A549 (cell line): ENCODE results near the gene NT5C. TPM values are rescaled to one million over a fixed set of nuclear protein-coding genes. Genes with fewer than 3 reads are reported as not detected.

Experiments
- ATAC-seq, 2 experiments: fragments of 200-7000 bp in 1 of 2; fragments of >200 bp in 1 of 2; cut with Nextera tagmentation in 1 of 2; cut with Tn5 transposase in 1 of 2; 3 replicates each; pipeline versions ENCODE4 v1.8.0 to v1.9.1; 2018 to 2020; ENCODE audit warnings: mild to moderate bottlenecking in 1 of 2, moderate library complexity in 1 of 2
- CTCF ChIA-PET: fragments of 300-600 bp; sonication (Branson Sonifier 250); formaldehyde crosslinking; extraction: SDS; loops from one replicate; lab custom pipeline; 2021; ENCODE audit warnings: antibody characterized with exemption, inconsistent platforms; lab: Yijun Ruan, JAX
- POLR2A ChIA-PET: fragments of 350-600 bp; formaldehyde crosslinking; extraction: SDS; loops from one replicate; lab custom pipeline; 2021; ENCODE audit warnings: antibody characterized with exemption, inconsistent platforms; lab: Yijun Ruan, JAX
- DNase-seq, 2 experiments: peaks; one replicate each; pipeline versions ENCODE4 v3.0.0 to v3.0.0-alpha.2; 2011 to 2016; ENCODE audit warnings: low read depth in 1 of 2, low spot score in 1 of 2
- FAIRE-seq: peaks from 2 replicates; lab custom pipeline; 2011; peaks lifted over from hg19 to GRCh38; lab: Jason Lieb, UNC
- H3K27ac ChIP-seq, 2 experiments: fragments of >200 bp; sonication (Bioruptor Twin); formaldehyde crosslinking; 3 replicates each; pipeline ENCODE4 v1.5.1; 2016 to 2017
- H3K4me1 ChIP-seq: fragments of >200 bp; sonication (Bioruptor Twin); formaldehyde crosslinking; 3 replicates; pipeline ENCODE4 v1.6.1; 2016
- H3K4me2 ChIP-seq: fragments of >200 bp; sonication (Bioruptor Twin); formaldehyde crosslinking; 3 replicates; pipeline ENCODE4 v1.6.1; 2016
- H3K4me3 ChIP-seq: fragments of >200 bp; sonication (Bioruptor Twin); formaldehyde crosslinking; 3 replicates; pipeline ENCODE4 v1.5.1; 2016
- H3K9me3 ChIP-seq: fragments of >200 bp; sonication (Bioruptor Twin); formaldehyde crosslinking; 3 replicates; pipeline ENCODE4 v1.6.1; 2016
- BHLHE40 ChIP-seq: IDR thresholded peaks from 2 replicates; pipeline ENCODE4 v1.6.1; 2012; ENCODE audit warnings: low read depth, low read length, inconsistent platforms
- CBX8 ChIP-seq: fragments of 200-600 bp; sonication (generic); IDR thresholded peaks from 2 replicates; pipeline ENCODE4 v1.6.1; 2016
- CEBPB ChIP-seq, 2 experiments: fragments of >200 bp in 1 of 2; sonication (Bioruptor Twin) in 1 of 2; formaldehyde crosslinking in 1 of 2; IDR thresholded peaks; 2 replicates each; pipeline ENCODE4 v1.6.1; 2012 to 2016
- CHD2 ChIP-seq: fragments of 150-350 bp; IDR thresholded peaks from 2 replicates; pipeline ENCODE4 v1.6.1; 2014; ENCODE audit warnings: low read length; ENCODE audit not compliant: partially characterized antibody
- CHD4 ChIP-seq: fragments of 200-600 bp; sonication (generic); IDR thresholded peaks from 2 replicates; pipeline ENCODE4 v1.6.1; 2016; ENCODE audit warnings: antibody characterized with exemption, mild to moderate bottlenecking, borderline replicate concordance
- EHF ChIP-seq: fragments of 250-450 bp; sonication (Bioruptor Pico); IDR thresholded peaks from 2 replicates; pipeline ENCODE4 v1.5.0; 2020; ENCODE audit warnings: mild to moderate bottlenecking
- EHMT2 ChIP-seq: fragments of 200-600 bp; sonication (generic); IDR thresholded peaks from 2 replicates; pipeline ENCODE4 v1.6.1; 2016; ENCODE audit warnings: antibody characterized with exemption, low read depth, mild to moderate bottlenecking, moderate library complexity
- FOSB ChIP-seq: fragments of 250-450 bp; sonication (Bioruptor Pico); IDR thresholded peaks from 2 replicates; pipeline ENCODE4 v1.5.0; 2020; ENCODE audit warnings: mild to moderate bottlenecking, moderate library complexity
- FOSL2 ChIP-seq, 2 experiments: fragments of 450-650 bp in 1 of 2; fragments of >200 bp in 1 of 2; sonication (Bioruptor Twin) in 1 of 2; formaldehyde crosslinking; IDR thresholded peaks; 2 replicates each; pipeline versions ENCODE4 v1.5.0 to v1.6.1; 2016 to 2020; ENCODE audit warnings: mild to moderate bottlenecking in 1 of 2, moderate library complexity in 1 of 2
- GATA3 ChIP-seq: IDR thresholded peaks from 2 replicates; pipeline ENCODE4 v1.6.1; 2012; ENCODE audit warnings: borderline replicate concordance
- HEYL ChIP-seq: fragments of 250-450 bp; sonication (Bioruptor Pico); IDR thresholded peaks from 2 replicates; pipeline ENCODE4 v1.8.0; 2021; ENCODE audit warnings: mild to moderate bottlenecking, moderate library complexity
- HOXB13 ChIP-seq: fragments of 250-450 bp; sonication (Bioruptor Pico); IDR thresholded peaks from 2 replicates; pipeline ENCODE4 v1.5.0; 2020; ENCODE audit warnings: low read depth, mild to moderate bottlenecking, moderate library complexity
- JUN ChIP-seq, 2 experiments: fragments of >200 bp; sonication (Bioruptor Twin); formaldehyde crosslinking; IDR thresholded peaks; 2 replicates in 1 of 2; 3 replicates in 1 of 2; pipeline ENCODE4 v1.6.1; 2016 to 2017
- JUNB ChIP-seq: fragments of >200 bp; sonication (Bioruptor Twin); formaldehyde crosslinking; IDR thresholded peaks from 2 replicates; pipeline ENCODE4 v1.6.1; 2016
- KDM5A ChIP-seq: fragments of 200-600 bp; sonication (generic); IDR thresholded peaks from 2 replicates; pipeline ENCODE4 v1.6.1; 2016; ENCODE audit warnings: antibody characterized with exemption, mild to moderate bottlenecking
- MAZ ChIP-seq: fragments of 150-350 bp; IDR thresholded peaks from 2 replicates; pipeline ENCODE4 v1.6.1; 2014; ENCODE audit warnings: antibody characterized with exemption, low read depth, low read length, borderline replicate concordance
- NPAS2 ChIP-seq: fragments of 250-450 bp; sonication (Bioruptor Pico); IDR thresholded peaks from 2 replicates; pipeline ENCODE4 v1.8.0; 2022; ENCODE audit warnings: mild to moderate bottlenecking, moderate library complexity, borderline replicate concordance
- NR3C1 ChIP-seq: fragments of >200 bp; sonication (Bioruptor Twin); formaldehyde crosslinking; IDR thresholded peaks from 3 replicates; pipeline ENCODE4 v1.6.1; 2017
- PHF8 ChIP-seq: fragments of 200-600 bp; sonication (generic); IDR thresholded peaks from 2 replicates; pipeline ENCODE4 v1.6.1; 2016; ENCODE audit warnings: low read depth, mild to moderate bottlenecking, antibody characterized with exemption, moderate library complexity, borderline replicate concordance
- POLR2A ChIP-seq: IDR thresholded peaks from 2 replicates; pipeline ENCODE4 v1.6.1; 2012; ENCODE audit warnings: mild to moderate bottlenecking, low read length
- POLR2AphosphoS2 ChIP-seq: conservative IDR thresholded peaks from 2 replicates; pipeline ENCODE4 v1.6.1; 2012; ENCODE audit warnings: low read length, improper control_type of control experiment, inconsistent platforms
- RAD21 ChIP-seq, 2 experiments: fragments of >200 bp in 1 of 2; sonication (Bioruptor Twin) in 1 of 2; formaldehyde crosslinking in 1 of 2; IDR thresholded peaks in 1 of 2; conservative IDR thresholded peaks in 1 of 2; 2 replicates in 1 of 2; 3 replicates in 1 of 2; pipeline ENCODE4 v1.6.1; 2012 to 2018; ENCODE audit warnings: inconsistent platforms in 1 of 2
- RARB ChIP-seq: fragments of 250-450 bp; sonication (Bioruptor Pico); IDR thresholded peaks from 2 replicates; pipeline ENCODE4 v1.8.0; 2021; ENCODE audit warnings: mild to moderate bottlenecking, moderate library complexity
- SMC3 ChIP-seq: fragments of >200 bp; sonication (Bioruptor Twin); formaldehyde crosslinking; IDR thresholded peaks from 3 replicates; pipeline ENCODE4 v1.6.1; 2018; ENCODE audit warnings: inconsistent platforms
- SREBF2 ChIP-seq: fragments of 450-650 bp; IDR thresholded peaks from 2 replicates; pipeline ENCODE4 v1.6.1; 2014; ENCODE audit warnings: mild to moderate bottlenecking, moderate library complexity
- TFCP2L1 ChIP-seq: fragments of 250-450 bp; sonication (Bioruptor Pico); IDR thresholded peaks from 2 replicates; pipeline ENCODE4 v1.5.0; 2021; ENCODE audit warnings: mild to moderate bottlenecking
- ZC3H11A ChIP-seq: fragments of 450-650 bp; IDR thresholded peaks from 2 replicates; pipeline ENCODE4 v1.6.1; 2014; ENCODE audit warnings: antibody characterized with exemption, mild to moderate bottlenecking
- WGBS: methylation state at CpG from one replicate; pipeline ENCODE4 v1.1.6; 2017; ENCODE audit errors: missing lambda C conversion rate; 5-methylcytosine and 5-hydroxymethylcytosine counted together
- polyA plus RNA-seq, 4 experiments: library from polyadenylated mRNA; depleted of rRNA in 3 of 4; stranded (reverse); fragments of >200 nt; fragmentation: RNase III in 1 of 4; extraction: RNeasy Plus Mini Kit Qiagen cat#74134 plus additional on column Dnase treatment in 1 of 4; gene quantifications; 2 replicates in 3 of 4; 3 replicates in 1 of 4; pipeline ENCODE4 v1.2.3, GENCODE V29; 2011 to 2017
- TF ChIP-seq, protein P1 (sequence below): fragments of >200 bp; sonication (Bioruptor Twin); formaldehyde crosslinking; IDR thresholded peaks from 3 replicates; pipeline ENCODE4 v1.5.1; 2016
- TF ChIP-seq, protein P2 (sequence below): IDR thresholded peaks from 2 replicates; pipeline ENCODE4 v1.6.1; 2012
- TF ChIP-seq, protein P3 (sequence below): IDR thresholded peaks from 2 replicates; pipeline ENCODE4 v1.6.1; 2012; ENCODE audit warnings: low read depth, borderline replicate concordance
- TF ChIP-seq, protein P4 (sequence below): fragments of 450-650 bp; IDR thresholded peaks from 2 replicates; pipeline ENCODE4 v1.6.1; 2014; ENCODE audit warnings: antibody characterized with exemption

NT5C gene
- polyA plus RNA-seq, 2 of the 4 experiments (the other 2 are of a cell fraction): 73.7 to 91.4 TPM

DNA sequence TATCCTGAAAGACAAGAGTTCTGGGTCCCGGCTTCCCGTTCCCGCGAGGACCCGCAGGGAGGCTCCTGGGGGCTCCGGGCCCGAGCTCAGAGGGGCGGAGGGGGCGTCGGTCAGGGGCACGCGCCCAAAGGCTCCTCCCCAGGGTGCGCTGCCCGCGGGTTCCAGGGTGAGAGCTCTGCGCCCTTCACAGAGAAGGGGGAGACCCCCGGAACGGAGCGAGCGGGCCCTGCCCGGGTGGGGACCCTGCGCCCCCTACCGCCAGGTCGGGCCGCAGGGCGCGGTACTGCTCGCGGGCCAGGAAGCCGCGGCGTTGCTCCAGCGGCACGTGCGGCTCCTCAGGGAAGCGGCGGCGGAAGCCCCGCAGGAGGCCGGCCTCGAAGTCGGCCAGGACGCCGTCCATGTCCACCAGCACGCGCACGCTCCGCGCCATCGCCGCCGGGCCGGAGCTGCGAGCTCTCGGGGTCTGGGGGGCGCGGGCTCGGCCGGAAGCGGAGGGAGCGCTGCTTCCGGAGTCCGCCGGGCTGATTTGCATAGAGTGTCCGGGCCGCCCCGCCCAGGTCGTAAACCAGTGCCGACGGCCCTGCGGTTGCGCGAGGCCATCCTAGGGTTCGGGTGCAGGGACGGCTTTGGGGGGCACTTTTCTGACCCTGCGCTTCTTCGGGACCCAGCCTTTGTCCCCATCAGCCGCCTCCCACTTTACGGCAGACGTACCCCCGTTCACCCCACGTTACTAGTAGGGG lies at the start of gene NT5C (continued):
- no peak for TF ChIP-seq HEYL
- TF ChIP-seq FOSL2 (IDR thresholded peaks at IDR 0.05): no peak
- TF ChIP-seq FOSL2 (CRISPR knock-in tag; IDR thresholded peaks at IDR 0.05): no peak
- no peak for TF ChIP-seq CHD2
- peak; percentile 86 to 98 for TF ChIP-seq JUN (IDR thresholded peaks at IDR 0.05)
- peak; percentile 55; the same call in 1 of the 2 replicates for TF ChIP-seq HOXB13
- no peak for TF ChIP-seq EHF (CRISPR knock-in tag)
- TF ChIP-seq, protein P1, sequence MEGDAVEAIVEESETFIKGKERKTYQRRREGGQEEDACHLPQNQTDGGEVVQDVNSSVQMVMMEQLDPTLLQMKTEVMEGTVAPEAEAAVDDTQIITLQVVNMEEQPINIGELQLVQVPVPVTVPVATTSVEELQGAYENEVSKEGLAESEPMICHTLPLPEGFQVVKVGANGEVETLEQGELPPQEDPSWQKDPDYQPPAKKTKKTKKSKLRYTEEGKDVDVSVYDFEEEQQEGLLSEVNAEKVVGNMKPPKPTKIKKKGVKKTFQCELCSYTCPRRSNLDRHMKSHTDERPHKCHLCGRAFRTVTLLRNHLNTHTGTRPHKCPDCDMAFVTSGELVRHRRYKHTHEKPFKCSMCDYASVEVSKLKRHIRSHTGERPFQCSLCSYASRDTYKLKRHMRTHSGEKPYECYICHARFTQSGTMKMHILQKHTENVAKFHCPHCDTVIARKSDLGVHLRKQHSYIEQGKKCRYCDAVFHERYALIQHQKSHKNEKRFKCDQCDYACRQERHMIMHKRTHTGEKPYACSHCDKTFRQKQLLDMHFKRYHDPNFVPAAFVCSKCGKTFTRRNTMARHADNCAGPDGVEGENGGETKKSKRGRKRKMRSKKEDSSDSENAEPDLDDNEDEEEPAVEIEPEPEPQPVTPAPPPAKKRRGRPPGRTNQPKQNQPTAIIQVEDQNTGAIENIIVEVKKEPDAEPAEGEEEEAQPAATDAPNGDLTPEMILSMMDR: peak; percentile 95
- peak; percentile 75 for TF ChIP-seq SMC3
- TF ChIP-seq CHD4: 0 out of 2 replicates have a peak, but pooled peaks have one; percentile 62
- no peak for TF ChIP-seq CEBPB (IDR thresholded peaks at IDR 0.05)
- TF ChIP-seq POLR2AphosphoS2: no peak
- TF ChIP-seq RARB (CRISPR knock-in tag): no peak
- 0 out of 2 replicates have a peak, but pooled peaks have one; percentile 31 for TF ChIP-seq MAZ
- TF ChIP-seq KDM5A: peak; percentile 67

DNA sequence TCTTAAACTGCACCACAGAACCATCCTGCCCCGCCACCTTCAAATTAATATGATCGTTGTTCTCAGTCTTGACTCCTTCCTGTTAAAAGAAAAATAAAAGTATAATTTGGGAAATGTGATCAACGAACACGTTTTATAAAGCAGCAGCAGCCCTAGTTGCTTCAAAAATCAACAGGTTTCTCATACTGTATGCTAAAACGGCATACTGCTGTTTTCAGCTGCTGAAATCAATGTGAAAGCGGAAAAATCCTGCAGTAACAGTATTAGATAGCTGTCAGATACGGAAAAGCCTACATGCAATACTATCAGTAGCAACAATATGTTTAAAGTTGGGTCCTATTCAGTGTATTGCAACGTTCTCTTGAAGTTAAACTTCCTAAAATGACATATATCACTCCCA lies 49.6 kb upstream of the NT5C start:
- ChIA-PET POLR2A (interaction anchor here (0.6 to 0.8 kb wide), 2 partner anchors 9 to 21 kb away, joined by 3 to 6 read pairs; no protein-coding TSS in a partner anchor), CTCF (interaction anchor here (0.5 to 4.1 kb wide), 10 partner anchors 8 to 297 kb away, joined by 3 to 16 read pairs (median 6); no protein-coding TSS in a partner anchor)
- Histone ChIP-seq H3K4me1 (peaks cover 15% of the 10 kb centered on the region; the same call in 2 of the 3 replicates), H3K4me2 (peak overlapping the region; percentile 88), H3K27ac (peak overlapping the region; percentile 93 to 98; a peak in 3 of 6 replicates), H3K9me3 (no peaks in the 10 kb centered on the region), H3K4me3 (peak overlapping the region; percentile 96)
- no peak for ATAC-seq
- FAIRE-seq: no peak
- DNase-seq: no peak
- WGBS: 24% methylated on average over 8 of the region's 8 CpGs
- TF ChIP-seq, protein P1: no peak
- TF ChIP-seq CEBPB (IDR thresholded peaks at IDR 0.05) (no peak), CBX8 (no peak), KDM5A (no peak), FOSB (CRISPR knock-in tag) (no peak), BHLHE40 (no peak), NPAS2 (CRISPR knock-in tag) (no peak), CHD2 (no peak)
- TF ChIP-seq, protein P2, sequence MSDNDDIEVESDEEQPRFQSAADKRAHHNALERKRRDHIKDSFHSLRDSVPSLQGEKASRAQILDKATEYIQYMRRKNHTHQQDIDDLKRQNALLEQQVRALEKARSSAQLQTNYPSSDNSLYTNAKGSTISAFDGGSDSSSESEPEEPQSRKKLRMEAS: no peak

DNA sequence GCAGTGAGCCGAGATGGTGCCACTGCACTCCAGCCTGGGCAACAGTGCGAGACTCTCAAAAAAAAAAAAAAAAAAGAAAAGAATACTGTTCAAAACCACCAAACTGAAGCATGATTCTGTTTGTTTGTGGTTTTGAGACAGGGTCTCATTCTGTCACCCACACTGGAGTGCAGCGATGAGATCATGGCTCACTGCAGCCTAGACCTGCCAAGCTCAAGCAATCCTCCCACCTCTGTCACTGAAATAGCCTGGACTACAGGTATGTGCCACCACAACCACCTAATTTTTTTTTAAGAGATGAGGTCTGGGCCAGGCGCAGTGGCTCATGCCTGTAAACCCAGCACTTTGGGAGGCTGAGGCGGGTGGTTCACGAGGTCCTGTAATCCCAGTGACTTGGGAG lies 46.9 kb upstream of the NT5C start:
- CTCF ChIA-PET: interaction anchor here (0.9 to 4.1 kb wide), 2 partner anchors 21 to 64 kb away, joined by 4 to 16 read pairs; no protein-coding TSS in a partner anchor
- Histone ChIP-seq H3K4me3 (no peak overlapping the region), H3K27ac (no peak overlapping the region), H3K4me1 (peaks cover 13% of the 10 kb centered on the region; the same call in 2 of the 3 replicates), H3K4me2 (no peak overlapping the region), H3K9me3 (no peaks in the 10 kb centered on the region)
- FAIRE-seq (no peak), DNase-seq (no peak), ATAC-seq (no peak)
- WGBS: 90% methylated on average over 6 of the region's 6 CpGs
- POLR2A ChIA-PET: no interaction called here
- TF ChIP-seq KDM5A (no peak), JUNB (no peak), GATA3 (no peak), POLR2A (no peak), RAD21 (conservative IDR thresholded peaks at IDR 0.05 in 1 of 2, IDR thresholded peaks at IDR 0.05 in 1 of 2) (no peak), SREBF2 (no peak), TFCP2L1 (CRISPR knock-in tag) (no peak), ZC3H11A (no peak), EHF (CRISPR knock-in tag) (no peak), NR3C1 (no peak), PHF8 (no peak), CHD4 (no peak), RARB (CRISPR knock-in tag) (no peak), EHMT2 (no peak)
- TF ChIP-seq, protein P3, sequence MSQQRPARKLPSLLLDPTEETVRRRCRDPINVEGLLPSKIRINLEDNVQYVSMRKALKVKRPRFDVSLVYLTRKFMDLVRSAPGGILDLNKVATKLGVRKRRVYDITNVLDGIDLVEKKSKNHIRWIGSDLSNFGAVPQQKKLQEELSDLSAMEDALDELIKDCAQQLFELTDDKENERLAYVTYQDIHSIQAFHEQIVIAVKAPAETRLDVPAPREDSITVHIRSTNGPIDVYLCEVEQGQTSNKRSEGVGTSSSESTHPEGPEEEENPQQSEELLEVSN: no peak
- TF ChIP-seq, protein P4, sequence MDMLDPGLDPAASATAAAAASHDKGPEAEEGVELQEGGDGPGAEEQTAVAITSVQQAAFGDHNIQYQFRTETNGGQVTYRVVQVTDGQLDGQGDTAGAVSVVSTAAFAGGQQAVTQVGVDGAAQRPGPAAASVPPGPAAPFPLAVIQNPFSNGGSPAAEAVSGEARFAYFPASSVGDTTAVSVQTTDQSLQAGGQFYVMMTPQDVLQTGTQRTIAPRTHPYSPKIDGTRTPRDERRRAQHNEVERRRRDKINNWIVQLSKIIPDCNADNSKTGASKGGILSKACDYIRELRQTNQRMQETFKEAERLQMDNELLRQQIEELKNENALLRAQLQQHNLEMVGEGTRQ: no peak
